IPS DF 6.9 (cell line): ENCODE results near the gene MED25.

Experiments used
- DNase-seq: peaks from one replicate; pipeline ENCODE4 v3.0.0-alpha.2; 2013; ENCODE audit warnings: low read depth, low spot score
- H3K27ac ChIP-seq: one replicate; pipeline ENCODE4 v1.5.1; 2013; ENCODE audit warnings: low read length, control low read depth
- H3K27me3 ChIP-seq: 2 replicates; pipeline ENCODE4 v1.6.1; 2013; ENCODE audit warnings: mild to moderate bottlenecking, low read length; ENCODE audit not compliant: control insufficient read depth, insufficient read depth
- H3K36me3 ChIP-seq: 2 replicates; pipeline ENCODE4 v1.6.1; 2013; ENCODE audit warnings: low read length; ENCODE audit not compliant: control insufficient read depth, insufficient read depth
- H3K4me1 ChIP-seq: 2 replicates; pipeline ENCODE4 v1.6.1; 2013; ENCODE audit warnings: low read length; ENCODE audit not compliant: control insufficient read depth, insufficient read depth
- H3K4me3 ChIP-seq: 2 replicates; pipeline ENCODE4 v1.5.1; 2013; ENCODE audit warnings: mild to moderate bottlenecking, low read length
- H3K9me3 ChIP-seq: 2 replicates; pipeline ENCODE4 v1.6.1; 2013; ENCODE audit warnings: low read length, inconsistent platforms; ENCODE audit not compliant: control insufficient read depth, insufficient read depth
- WGBS: extraction: QIAGEN DNeasy Blood & Tissue Kit; methylation state at CpG from one replicate; pipeline ENCODE4 v1.1.7; 2013; ENCODE audit warnings: mixed read lengths, missing lambda C conversion rate; ENCODE audit not compliant: insufficient read length, insufficient coverage; 5-methylcytosine and 5-hydroxymethylcytosine counted together

MED25 gene

GRCh38 chr19:49857061-49857837, 39.2 kb downstream of the MED25 start:
- H3K9me3 ChIP-seq, result no peaks in the 10 kb centered on the region
- H3K36me3 ChIP-seq, result peaks cover 52% of the 10 kb centered on the region
- DNase-seq, result no peak
- H3K4me1 ChIP-seq, result no peaks in the 10 kb centered on the region; the same call in 1 of the 2 replicates
- no CpG with 5 or more reads among the region's 26 CpGs for WGBS
- no peaks in the 10 kb centered on the region for H3K27me3 ChIP-seq
- no peak overlapping the region for H3K4me3 ChIP-seq
- no peak overlapping the region for H3K27ac ChIP-seq

GRCh38 chr19:49857838-49858087, 39.7 kb downstream of the MED25 start:
- WGBS, result no CpG with 5 or more reads among the region's 5 CpGs
- Histone ChIP-seq H3K36me3 (peaks cover 50% of the 10 kb centered on the region), H3K27ac (no peak overlapping the region), H3K27me3 (no peaks in the 10 kb centered on the region), H3K4me3 (no peak overlapping the region), H3K4me1 (peaks cover 1% of the 10 kb centered on the region; the same call in 1 of the 2 replicates), H3K9me3 (no peaks in the 10 kb centered on the region)
- no peak for DNase-seq

- H3K27me3 ChIP-seq, result no peaks in the 10 kb centered on the region
Observed at GRCh38 chr19:49858088-49858985, 40.2 kb downstream of the MED25 start.

GRCh38 chr19:49859682-49860335, 41.7 kb downstream of the MED25 start:
- WGBS, result no CpG with 5 or more reads among the region's 22 CpGs
- Histone ChIP-seq H3K9me3 (no peaks in the 10 kb centered on the region), H3K36me3 (peaks cover 53% of the 10 kb centered on the region), H3K27ac (no peak overlapping the region), H3K4me3 (no peak overlapping the region), H3K27me3 (no peaks in the 10 kb centered on the region), H3K4me1 (peaks cover 1% of the 10 kb centered on the region; the same call in 1 of the 2 replicates)
- no peak for DNase-seq

More at GRCh38 chr19:49858088-49858985, 40.2 kb downstream of the MED25 start:
- no peak for DNase-seq
- WGBS, result no CpG with 5 or more reads among the region's 37 CpGs
- peaks cover 1% of the 10 kb centered on the region; the same call in 1 of the 2 replicates for H3K4me1 ChIP-seq
- no peak overlapping the region for H3K4me3 ChIP-seq
- no peak overlapping the region for H3K27ac ChIP-seq
- H3K9me3 ChIP-seq, result no peaks in the 10 kb centered on the region
- H3K36me3 ChIP-seq, result peaks cover 50% of the 10 kb centered on the region

- Histone ChIP-seq H3K4me1 (peaks cover 1% of the 10 kb centered on the region; the same call in 1 of the 2 replicates), H3K27ac (no peak overlapping the region)
- WGBS, result no CpG with 5 or more reads among the region's 17 CpGs
Observed at GRCh38 chr19:49860336-49861102, 42.4 kb downstream of the MED25 start.

GRCh38 chr19:49861107-49861506, 43.0 kb downstream of the MED25 start:
- WGBS, result no CpG with 5 or more reads among the region's 13 CpGs
- peaks cover 1% of the 10 kb centered on the region; the same call in 1 of the 2 replicates for H3K4me1 ChIP-seq
- no peak overlapping the region for H3K27ac ChIP-seq
- H3K27me3 ChIP-seq, result no peaks in the 10 kb centered on the region
- H3K4me3 ChIP-seq, result no peak overlapping the region
- H3K36me3 ChIP-seq, result peaks cover 50% of the 10 kb centered on the region
- no peaks in the 10 kb centered on the region for H3K9me3 ChIP-seq
- no peak for DNase-seq

More at GRCh38 chr19:49860336-49861102, 42.4 kb downstream of the MED25 start:
- no peak overlapping the region for H3K4me3 ChIP-seq
- no peaks in the 10 kb centered on the region for H3K9me3 ChIP-seq
- DNase-seq, result no peak
- H3K27me3 ChIP-seq, result no peaks in the 10 kb centered on the region
- H3K36me3 ChIP-seq, result peaks cover 53% of the 10 kb centered on the region

DNA sequence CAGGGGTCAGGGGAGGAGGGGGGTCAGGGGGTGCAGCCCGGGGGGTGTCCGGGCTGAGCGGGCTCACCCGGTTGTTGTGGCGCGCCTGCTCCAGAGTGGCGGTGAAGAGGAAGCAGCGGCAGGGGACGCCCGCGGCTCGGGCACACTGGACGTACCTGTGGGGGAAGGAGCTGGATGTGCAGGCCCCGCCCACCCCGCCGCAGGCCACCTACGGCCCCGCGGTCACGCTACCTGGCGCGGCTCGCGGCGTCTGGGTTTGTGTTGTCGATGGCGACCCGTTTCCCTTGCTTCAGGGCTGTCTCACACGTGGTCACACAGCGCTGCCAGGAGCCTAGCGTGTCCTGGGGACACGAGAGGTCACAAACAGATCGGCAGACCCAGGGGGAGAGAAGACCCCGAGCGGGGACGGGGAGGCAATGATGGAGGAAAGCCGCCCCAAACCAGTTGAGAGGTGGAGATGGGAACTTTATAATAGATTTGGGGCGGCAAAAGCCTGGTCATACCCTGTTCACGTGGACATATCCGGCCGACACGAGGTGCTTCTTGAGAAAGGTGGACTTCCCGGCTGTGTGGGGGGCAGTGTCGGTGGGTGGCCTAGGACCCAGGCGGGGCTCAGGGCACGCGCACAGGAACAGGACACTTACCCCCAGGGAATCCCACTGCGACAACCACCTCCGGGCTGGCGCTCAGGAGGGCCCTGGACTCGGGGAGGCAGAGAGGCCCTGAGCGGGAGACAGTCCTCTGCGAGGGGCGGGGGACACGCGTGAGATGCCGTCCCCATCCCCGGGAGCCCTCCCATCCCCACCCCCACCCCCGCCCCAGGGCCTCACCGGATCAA, 43.7 kb downstream of the MED25 start:
- Histone ChIP-seq H3K27ac (no peak overlapping the region), H3K27me3 (no peaks in the 10 kb centered on the region), H3K36me3 (peaks cover 47% of the 10 kb centered on the region), H3K9me3 (no peaks in the 10 kb centered on the region), H3K4me3 (no peak overlapping the region), H3K4me1 (peaks cover 3% of the 10 kb centered on the region; the same call in 1 of the 2 replicates)
- WGBS, result no CpG with 5 or more reads among the region's 60 CpGs
- DNase-seq, result no peak

- Histone ChIP-seq H3K27me3 (no peaks in the 10 kb centered on the region), H3K4me1 (peaks cover 3% of the 10 kb centered on the region; the same call in 1 of the 2 replicates), H3K36me3 (peaks cover 39% of the 10 kb centered on the region), H3K9me3 (no peaks in the 10 kb centered on the region), H3K27ac (no peak overlapping the region), H3K4me3 (no peak overlapping the region)
- WGBS, result no CpG with 5 or more reads among the region's 49 CpGs
- no peak for DNase-seq
Observed at GRCh38 chr19:49862391-49863253, 44.5 kb downstream of the MED25 start.
